Measurements from ENCODE around the gene MZT2B.
"Not testable (repeated sequence)": the region's sequence is repeated elsewhere in the genome, so short reads cannot be mapped to it uniquely, and the experiment has no call there.

The MZT2B gene

DNA sequence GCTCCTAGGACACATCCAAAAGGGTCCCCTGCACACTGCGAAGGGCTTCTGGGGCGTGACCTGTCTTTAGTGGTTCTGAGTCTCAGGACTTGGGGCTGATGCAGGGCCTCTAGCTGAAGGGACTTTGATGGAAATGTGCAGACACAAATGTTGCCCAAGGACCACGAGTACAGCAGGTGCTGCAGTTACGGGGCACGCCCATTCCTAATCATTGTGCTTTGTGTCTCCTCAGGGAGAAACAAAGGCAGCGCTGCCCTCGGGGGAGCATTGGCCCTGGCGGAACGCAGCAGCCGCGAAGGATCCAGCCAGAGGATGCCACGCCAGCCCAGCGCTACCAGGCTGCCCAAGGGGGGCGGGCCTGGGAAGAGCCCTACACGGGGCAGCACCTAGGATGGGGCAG lies 8.2 kb downstream of the MZT2B start:
- TF ChIP-seq, protein P1, sequence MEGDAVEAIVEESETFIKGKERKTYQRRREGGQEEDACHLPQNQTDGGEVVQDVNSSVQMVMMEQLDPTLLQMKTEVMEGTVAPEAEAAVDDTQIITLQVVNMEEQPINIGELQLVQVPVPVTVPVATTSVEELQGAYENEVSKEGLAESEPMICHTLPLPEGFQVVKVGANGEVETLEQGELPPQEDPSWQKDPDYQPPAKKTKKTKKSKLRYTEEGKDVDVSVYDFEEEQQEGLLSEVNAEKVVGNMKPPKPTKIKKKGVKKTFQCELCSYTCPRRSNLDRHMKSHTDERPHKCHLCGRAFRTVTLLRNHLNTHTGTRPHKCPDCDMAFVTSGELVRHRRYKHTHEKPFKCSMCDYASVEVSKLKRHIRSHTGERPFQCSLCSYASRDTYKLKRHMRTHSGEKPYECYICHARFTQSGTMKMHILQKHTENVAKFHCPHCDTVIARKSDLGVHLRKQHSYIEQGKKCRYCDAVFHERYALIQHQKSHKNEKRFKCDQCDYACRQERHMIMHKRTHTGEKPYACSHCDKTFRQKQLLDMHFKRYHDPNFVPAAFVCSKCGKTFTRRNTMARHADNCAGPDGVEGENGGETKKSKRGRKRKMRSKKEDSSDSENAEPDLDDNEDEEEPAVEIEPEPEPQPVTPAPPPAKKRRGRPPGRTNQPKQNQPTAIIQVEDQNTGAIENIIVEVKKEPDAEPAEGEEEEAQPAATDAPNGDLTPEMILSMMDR (IDR thresholded peaks at IDR 0.05; ENCODE audit: insufficient read depth, low read depth, low read length, missing control alignments), result no peak
- DNase-seq (ENCODE audit: low read depth), result no peak
- no peak overlapping the region for H3K4me3 ChIP-seq (ENCODE audit: low read depth, low read length)

DNA sequence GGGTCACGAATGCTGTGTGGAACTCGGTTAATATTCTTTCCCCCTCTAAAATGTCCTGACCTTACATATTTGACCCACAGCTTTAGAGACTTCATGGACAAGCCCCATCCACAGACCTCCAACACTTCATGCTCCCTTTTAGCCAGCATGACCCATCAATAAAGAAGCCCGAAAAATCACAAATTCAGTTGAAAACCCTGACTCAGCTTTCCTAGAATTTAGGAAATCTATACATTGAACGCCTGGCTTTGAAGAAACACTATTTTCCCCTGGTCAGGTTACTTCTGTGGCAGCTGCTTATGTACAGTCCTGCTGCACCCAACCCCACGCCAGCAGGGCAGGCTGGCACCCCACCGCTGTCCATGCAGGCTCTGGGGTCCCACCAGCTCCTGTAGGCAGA lies 9.3 kb downstream of the MZT2B start:
- not testable (repeated sequence) for DNase-seq (ENCODE audit: low read depth); H3K4me3 ChIP-seq (ENCODE audit: low read depth, low read length)

DNA sequence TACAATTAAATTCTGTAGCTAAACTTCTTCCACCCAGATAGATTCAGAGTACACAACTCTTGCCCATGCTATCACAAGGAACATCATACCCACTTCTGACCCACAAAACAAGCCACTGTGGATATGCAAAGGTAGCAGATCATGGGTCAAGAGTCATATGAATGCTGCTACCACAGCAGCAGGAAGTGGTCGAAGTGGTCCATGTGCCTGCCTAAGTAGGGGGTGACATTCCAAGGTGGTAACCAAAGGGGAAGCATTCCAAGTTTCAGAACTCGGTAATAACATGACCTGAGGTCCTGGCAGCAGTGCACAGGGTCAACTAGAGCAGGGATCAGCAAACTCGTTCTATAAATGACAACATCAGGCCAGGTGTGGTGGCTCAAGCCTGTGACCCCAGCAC lies 10.4 kb downstream of the MZT2B start:
- DNase-seq (ENCODE audit: low read depth); H3K4me3 ChIP-seq (ENCODE audit: low read depth, low read length): not testable (repeated sequence)

DNA sequence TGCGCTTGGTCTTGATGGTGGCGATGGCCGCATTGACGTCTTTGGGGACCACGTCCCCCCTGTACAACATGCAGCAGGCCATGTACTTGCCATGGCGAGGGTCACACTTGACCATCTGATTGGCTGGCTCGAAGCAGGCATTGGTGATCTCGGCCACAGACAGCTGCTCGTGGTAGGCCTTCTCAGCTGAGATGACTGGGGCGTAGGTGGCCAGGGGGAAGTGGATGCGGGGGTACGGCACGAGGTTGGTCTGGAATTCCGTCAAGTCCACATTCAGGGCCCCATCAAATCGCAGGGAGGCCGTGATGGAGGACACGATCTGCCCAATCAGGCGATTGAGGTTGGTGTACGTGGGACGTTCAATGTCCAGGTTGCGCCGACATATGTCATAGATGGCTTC lies 11.8 kb downstream of the MZT2B start:
- not testable (repeated sequence) for DNase-seq (ENCODE audit: low read depth); H3K4me3 ChIP-seq (ENCODE audit: low read depth, low read length)

DNA sequence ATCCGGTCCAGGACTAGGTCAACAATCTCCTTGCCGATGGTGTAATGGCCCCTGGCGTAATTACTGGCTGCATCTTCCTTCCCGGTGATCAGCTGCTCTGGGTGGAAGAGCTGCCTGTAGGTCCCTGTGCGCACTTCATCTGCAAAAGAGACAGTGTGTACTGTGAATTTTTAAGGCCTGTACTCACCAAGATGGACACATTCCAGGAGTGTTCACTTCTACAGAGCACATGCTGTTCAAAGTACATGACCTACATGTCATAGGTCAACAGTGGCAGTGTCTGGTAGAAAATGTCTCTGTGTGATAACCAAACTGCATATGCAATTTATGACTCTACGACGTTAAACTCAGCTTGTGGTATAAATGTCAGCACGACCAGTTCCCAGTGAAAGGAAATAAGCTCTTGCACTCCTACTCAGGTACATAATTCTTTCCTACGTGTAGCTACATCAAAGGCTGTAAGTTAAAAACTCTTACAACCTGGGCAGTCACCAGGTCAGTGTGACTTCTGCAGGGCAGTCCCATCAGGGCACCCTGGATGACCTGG lies 13.1 kb downstream of the MZT2B start:
- not testable (repeated sequence) for H3K4me3 ChIP-seq (ENCODE audit: low read depth, low read length)

DNA sequence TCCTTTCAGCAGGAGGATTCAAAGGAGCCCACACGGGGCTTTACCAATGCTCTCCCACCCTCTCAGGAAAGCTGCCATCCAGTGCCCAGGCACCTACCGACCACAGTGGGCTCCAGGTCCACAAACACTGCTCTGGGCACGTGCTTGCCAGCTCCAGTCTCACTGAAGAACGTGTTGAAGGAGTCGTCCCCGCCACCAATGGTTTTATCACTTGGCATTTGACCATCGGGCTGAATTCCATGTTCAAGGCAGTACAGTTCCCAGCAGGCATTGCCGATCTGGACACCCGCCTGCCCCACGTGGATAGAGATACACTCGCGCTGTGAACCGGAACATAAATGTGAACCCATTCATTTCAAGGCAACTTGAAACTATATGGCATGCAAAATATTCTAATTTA lies 14.0 kb downstream of the MZT2B start:
- DNase-seq (ENCODE audit: low read depth), result not testable (repeated sequence)

More for the DNA sequence above, 13.1 kb downstream of the MZT2B start:
- not testable (repeated sequence) for DNase-seq (ENCODE audit: low read depth)

DNA sequence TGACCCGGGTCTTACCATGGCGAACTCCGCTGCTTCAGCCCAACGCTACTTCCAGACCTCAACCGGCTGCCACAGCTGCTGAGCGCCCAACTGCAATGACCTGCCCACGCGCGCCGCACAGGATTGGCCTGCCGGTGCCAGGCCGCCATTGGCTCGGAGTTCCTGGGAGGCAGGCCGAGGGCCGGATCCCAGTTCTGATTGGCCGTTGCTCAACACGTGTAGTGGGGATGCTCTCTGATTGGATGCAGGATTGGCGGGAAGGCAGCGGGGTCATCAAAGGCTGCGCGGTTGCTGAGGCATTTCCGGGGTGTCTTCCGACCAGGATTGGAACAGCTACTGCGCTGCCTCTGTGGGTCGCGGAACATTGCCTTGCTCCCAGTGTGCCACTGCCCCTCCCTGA lies 16.3 kb downstream of the MZT2B start, which contains the start of gene TUBA3E:
Gene TUBA3E (minus strand): TSS at position 97 of the 400 bp plus-strand sequence. CDS start 79 bp downstream, at position 18.
- TF ChIP-seq, protein P1 (IDR thresholded peaks at IDR 0.05; ENCODE audit: insufficient read depth, low read depth, low read length, missing control alignments), result no peak
- H3K4me3 ChIP-seq (ENCODE audit: low read depth, low read length), result no peak within 1 kb of the TSS

More for the DNA sequence above, 14.0 kb downstream of the MZT2B start:
- not testable (repeated sequence) for H3K4me3 ChIP-seq (ENCODE audit: low read depth, low read length)

DNA sequence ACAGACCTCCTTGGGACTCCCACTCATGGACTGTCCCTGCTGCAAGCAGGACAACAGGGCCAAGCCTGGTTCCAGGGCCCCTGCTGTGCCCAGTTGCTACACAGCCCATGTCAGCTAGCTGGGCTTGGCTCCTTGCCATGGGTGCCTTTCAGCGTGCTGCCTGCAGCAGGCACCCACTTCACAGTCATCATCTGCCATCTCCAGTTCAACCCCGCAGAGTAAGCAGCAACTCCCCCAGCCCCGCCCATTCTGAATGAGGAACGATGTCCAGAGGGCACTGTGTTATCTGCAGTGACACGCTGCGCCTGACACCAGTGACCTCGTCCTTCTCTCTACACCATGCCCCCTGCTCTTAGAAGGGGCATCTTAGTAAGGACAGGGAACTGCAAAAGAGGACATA lies 20.5 kb downstream of the MZT2B start:
- not testable (repeated sequence) for DNase-seq (ENCODE audit: low read depth); H3K4me3 ChIP-seq (ENCODE audit: low read depth, low read length)

More for the DNA sequence above, 16.3 kb downstream of the MZT2B start, which contains the start of gene TUBA3E:
- no peak for DNase-seq (ENCODE audit: low read depth)

DNA sequence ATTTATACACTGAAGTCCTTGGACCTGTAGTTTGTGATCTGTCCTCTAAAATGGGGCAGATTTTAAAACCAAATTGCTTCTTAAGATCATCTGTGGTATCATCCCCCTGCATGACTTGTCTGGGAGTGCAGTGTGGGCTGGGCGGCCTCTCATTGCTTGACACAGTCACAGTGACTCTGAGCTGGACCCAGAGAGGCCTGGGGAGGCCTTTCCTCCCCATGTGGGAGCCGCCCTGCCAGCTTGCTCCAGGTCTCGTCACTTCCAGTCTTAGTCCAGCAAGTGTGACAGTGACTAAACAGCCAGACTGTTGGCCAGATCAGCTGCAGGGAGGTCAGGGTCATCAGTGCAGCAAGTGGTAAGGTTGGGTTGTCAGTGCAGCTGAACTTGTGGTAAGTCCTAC lies 21.1 kb downstream of the MZT2B start:
- not testable (repeated sequence) for DNase-seq (ENCODE audit: low read depth)

DNA sequence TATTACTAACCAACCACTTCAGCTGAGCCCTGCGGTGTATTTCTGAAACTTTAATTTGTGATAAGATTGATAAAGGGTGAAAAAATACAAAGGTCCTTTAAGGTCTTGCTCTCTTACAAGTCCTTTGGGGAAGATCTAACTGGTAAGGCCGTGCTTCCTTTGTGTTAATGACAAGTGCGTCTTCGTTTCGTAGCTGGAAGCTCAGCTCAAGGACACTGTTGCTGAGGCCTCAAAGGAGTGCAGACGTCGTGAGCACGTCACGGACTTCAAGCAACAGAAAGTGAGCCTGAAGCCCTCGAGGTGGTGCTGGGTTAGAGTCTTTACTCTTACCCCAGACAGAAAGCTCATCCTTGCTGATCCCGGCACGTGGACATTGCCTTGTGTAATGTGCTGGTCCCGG lies 25.0 kb downstream of the MZT2B start:
- DNase-seq (ENCODE audit: low read depth); H3K4me3 ChIP-seq (ENCODE audit: low read depth, low read length): not testable (repeated sequence)

More for the DNA sequence above, 21.1 kb downstream of the MZT2B start:
- not testable (repeated sequence) for H3K4me3 ChIP-seq (ENCODE audit: low read depth, low read length)

DNA sequence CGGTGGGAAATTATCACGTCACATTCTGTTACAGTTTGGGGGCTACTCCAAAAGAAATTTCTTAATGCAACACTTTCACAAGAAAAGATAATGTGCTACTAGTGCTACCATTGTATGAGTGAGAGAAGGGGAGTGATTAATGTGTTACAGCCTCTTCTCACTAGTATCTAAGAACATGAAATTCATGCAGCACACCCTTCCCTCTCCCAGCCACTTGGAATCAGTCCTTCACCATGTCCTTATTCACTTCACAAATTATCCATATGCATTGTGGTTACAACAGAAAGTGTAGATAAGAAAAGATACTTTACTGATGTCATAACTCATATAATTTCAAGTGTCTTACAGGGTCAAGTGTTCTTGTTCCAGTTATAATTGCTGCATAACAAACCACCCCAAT lies 37.1 kb downstream of the MZT2B start:
- H3K4me3 ChIP-seq (ENCODE audit: low read depth, low read length); DNase-seq (ENCODE audit: low read depth): not testable (repeated sequence)

DNA sequence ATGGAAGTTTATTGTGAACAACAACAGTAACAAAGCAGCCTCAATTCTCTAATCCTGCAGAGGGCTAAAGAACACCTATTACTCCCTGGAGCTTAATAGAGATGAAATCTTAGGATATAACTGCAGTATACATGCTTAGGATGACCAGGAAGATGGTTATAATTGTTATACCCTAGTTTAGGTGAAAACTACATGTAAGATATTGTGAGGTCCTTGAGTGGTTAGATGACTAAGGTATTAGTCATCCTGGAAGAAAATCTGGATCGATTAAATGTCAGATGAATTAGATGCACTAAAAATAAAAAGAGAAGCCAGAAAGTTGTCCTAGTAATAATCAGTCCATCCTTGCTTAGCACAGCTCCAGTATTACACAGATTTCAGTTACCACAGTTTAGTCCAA lies 38.4 kb downstream of the MZT2B start:
- H3K4me3 ChIP-seq (ENCODE audit: low read depth, low read length); DNase-seq (ENCODE audit: low read depth): not testable (repeated sequence)

DNA sequence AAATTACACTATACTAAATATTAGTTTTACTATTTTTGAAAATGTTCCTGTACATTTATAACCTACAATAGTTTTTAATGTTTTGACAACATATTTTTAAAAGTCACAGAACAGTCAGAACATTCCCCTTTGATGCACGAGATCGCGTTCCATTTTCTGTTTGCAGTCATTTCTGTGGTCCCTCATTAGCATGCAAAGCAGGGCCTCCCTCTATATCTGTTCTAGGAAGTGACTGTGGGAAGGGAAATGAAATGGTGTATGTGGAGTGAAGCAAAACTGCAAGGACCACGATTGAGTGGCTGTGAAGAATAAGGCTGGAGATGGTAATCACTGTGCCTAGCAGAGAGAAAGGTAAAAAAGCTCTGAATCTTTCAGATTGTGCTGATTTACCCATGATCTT lies 40.5 kb downstream of the MZT2B start:
- peak; percentile 9 for DNase-seq (ENCODE audit: low read depth)
- not testable (repeated sequence) for H3K4me3 ChIP-seq (ENCODE audit: low read depth, low read length)

DNA sequence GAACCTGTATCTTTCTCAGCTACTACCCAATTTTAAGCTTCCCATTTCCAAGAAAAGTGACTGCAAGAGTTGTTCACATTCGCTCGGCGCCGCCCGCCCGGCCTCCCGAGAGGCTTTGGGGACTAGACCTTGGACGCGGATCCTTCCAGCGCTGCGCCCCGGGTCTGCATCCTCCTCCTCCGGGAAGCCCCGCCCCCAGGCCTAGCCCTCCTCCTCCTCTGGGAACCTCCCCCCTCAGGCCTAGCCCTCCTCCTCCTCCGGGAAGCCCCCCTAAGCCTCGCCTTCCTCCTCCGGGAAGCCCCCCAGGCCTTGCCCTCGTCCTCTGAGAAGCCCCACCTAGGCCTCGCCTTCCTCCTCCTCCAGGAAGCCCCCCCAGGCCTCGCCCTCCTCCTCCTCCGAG lies 45.9 kb downstream of the MZT2B start:
- not testable (repeated sequence) for H3K4me3 ChIP-seq (ENCODE audit: low read depth, low read length); DNase-seq (ENCODE audit: low read depth)

DNA sequence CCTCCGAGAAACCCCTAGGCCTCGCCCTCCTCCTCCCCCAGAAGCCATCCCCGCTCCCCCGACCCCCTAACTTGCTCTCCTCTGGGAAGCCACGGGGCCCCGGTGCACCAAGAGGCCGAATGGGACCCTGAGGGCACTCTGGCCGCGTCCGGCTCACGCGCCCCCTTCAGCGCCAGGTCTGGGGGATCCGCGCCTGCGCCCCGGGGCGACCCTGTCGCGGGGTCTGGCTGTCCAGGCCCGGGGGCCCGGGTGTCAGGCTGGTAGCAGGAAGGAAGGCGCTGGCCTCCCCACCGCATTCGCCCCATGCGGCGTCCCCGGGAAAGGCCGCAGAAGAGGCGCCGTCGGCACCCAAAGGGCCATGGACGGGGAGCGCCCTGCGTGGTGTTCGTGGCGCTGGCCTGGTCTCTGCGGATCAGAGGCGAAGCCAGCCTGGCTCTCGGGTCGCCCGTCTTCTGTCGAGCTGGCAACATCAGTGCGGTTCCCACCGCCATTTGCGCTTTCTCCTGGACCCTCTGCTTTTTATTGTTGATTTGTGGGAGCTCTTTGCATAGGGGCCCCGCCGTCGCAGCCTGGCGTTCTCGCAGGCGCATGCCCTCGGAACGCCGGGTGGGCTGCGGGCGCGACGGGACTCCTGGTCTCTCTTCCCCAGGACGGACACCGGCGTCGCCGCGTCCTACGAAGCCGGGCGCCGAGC lies 46.6 kb downstream of the MZT2B start:
- DNase-seq (ENCODE audit: low read depth); H3K4me3 ChIP-seq (ENCODE audit: low read depth, low read length): not testable (repeated sequence)

DNA sequence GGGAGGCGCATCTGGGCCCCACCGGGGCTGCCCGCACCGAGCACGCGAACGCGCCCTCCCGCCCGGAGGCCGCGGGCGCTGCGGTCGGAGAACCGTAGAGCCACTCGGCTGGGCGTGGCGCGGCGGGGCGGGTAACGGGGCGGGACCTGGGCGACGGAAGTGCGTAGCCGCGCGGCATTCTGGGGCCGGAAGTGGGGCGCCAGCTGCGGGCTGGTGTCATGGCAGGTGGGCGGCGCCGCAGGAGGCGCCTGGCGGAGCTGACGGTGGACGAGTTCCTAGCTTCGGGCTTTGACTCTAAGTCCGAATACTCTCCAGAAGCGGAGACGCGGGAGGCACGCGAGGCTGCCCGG lies 47.1 kb downstream of the MZT2B start:
- not testable (repeated sequence) for DNase-seq (ENCODE audit: low read depth); H3K4me3 ChIP-seq (ENCODE audit: low read depth, low read length)

DNA sequence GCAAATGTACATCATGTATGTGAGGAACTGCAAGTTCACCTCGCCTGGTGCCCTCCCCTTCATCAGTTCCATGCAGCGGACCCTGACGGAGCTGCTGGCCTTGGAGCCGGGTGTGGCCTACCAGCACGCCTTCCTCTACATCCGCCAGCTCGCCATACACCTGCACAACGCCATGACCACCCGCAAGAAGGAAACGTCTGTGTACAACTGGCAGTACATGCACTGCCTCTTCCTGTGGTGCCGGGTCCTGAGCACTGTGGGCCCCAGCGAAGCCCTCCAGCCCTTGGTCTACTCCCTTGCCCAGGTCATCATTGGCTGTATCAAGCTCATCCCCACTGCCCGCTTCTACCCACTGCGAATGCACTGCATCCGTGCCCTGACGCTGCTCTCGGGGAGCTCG lies 48.3 kb downstream of the MZT2B start:
- not testable (repeated sequence) for DNase-seq (ENCODE audit: low read depth); H3K4me3 ChIP-seq (ENCODE audit: low read depth, low read length)

DNA sequence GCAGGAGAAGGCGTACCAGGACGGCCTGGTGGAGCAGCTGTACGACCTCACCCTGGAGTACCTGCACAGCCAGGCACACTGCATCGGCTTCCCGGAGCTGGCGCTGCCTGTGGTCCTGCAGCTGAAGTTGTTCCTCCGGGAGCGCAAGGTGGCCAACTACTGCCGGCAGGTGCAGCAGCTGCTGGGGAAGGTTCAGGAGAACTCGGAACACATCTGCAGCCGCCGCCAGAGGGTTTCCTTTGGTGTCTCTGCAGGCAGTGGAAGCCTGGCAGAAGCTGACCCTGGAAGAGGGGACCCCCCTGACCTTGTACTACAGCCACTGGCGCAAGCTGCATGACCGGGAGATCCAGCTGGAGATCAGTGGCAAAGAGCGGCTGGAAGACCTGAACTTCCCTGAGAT lies 48.8 kb downstream of the MZT2B start:
- DNase-seq (ENCODE audit: low read depth); H3K4me3 ChIP-seq (ENCODE audit: low read depth, low read length): not testable (repeated sequence)
